ENCODE data around the gene SDC3. TPM values are rescaled to one million over a fixed set of nuclear protein-coding genes. Genes with fewer than 3 reads are reported as not detected.

Gene SDC3
- total and polyA plus RNA-seq, 2 of the 8 experiments (the other 6 are each of a cell fraction or from before 2014, with no cell fraction given) = 7.0 to 27.0 TPM

- no peak overlapping the region for H3K4me3 ChIP-seq (ENCODE audit: extremely low read depth in 1 of 4, insufficient read depth in 2 of 4, low read depth in 3 of 4, low read length in 4 of 4)
- H2BK120ac ChIP-seq (replicated peaks; ENCODE audit: low read depth, low read length) = no peak overlapping the region
- H2AK5ac ChIP-seq (ENCODE audit: low read depth, low read length) = no peak overlapping the region
- H3K18ac ChIP-seq (ENCODE audit: extremely low read depth, low read length) = no peak overlapping the region
- H3K23me2 ChIP-seq (ENCODE audit: low read depth, low read length) = no peaks in the 10 kb centered on the region
- H3K27me3 ChIP-seq (replicated peaks in 1 of 4; ENCODE audit: control insufficient read depth in 3 of 4, extremely low read depth in 1 of 4, insufficient read depth in 3 of 4, low read length in 3 of 4) = no peaks in the 10 kb centered on the region; a peak in 1 of 7 replicates
- no peak overlapping the region for H3K4me2 ChIP-seq (ENCODE audit: insufficient read depth in 1 of 2, low read depth in 2 of 2, low read length in 2 of 2)
- H3K27ac ChIP-seq (ENCODE audit: low read depth, low read length) = no peak overlapping the region
- no peaks in the 10 kb centered on the region for H3K79me2 ChIP-seq (ENCODE audit: control insufficient read depth in 1 of 2, insufficient read depth in 2 of 2, low read length in 2 of 2)
- peaks cover 6 to 21% (median 19%) of the 10 kb centered on the region in 4 experiments for H3K36me3 ChIP-seq (ENCODE audit: control insufficient read depth in 2 of 4, insufficient read depth in 4 of 4, low read length in 3 of 4)
- H3K4ac ChIP-seq (replicated peaks; ENCODE audit: insufficient read length, low read depth, low read length) = no peak overlapping the region
- DNase-seq (ENCODE audit: low read depth in 1 of 2, low spot score in 2 of 2) = no peak
- no peaks in the 10 kb centered on the region for H3K79me1 ChIP-seq (ENCODE audit: low read depth, low read length)
- no peak overlapping the region for H3K14ac ChIP-seq (ENCODE audit: insufficient read length)
- H2BK12ac ChIP-seq (ENCODE audit: low read depth, low read length) = no peak overlapping the region
- TF ChIP-seq ZNF274 (IDR thresholded peaks at IDR 0.05; ENCODE audit: borderline replicate concordance, extremely low read depth, low read length) (no peak), SUZ12 (IDR thresholded peaks at IDR 0.05; ENCODE audit: low read length) (no peak), RFX5 (IDR thresholded peaks at IDR 0.05; ENCODE audit: borderline replicate concordance, low read depth, low read length) (no peak), TAF1 (IDR thresholded peaks at IDR 0.05; ENCODE audit: low read depth, low read length) (no peak), KDM5A (IDR thresholded peaks at IDR 0.05; ENCODE audit: low read length) (no peak), POLR2A (IDR thresholded peaks at IDR 0.05; ENCODE audit: control extremely low read depth in 1 of 2, low read depth in 2 of 2, low read length in 2 of 2) (no peak), CTBP2 (IDR thresholded peaks at IDR 0.05; ENCODE audit: borderline replicate concordance, insufficient read depth, insufficient read length, low read length) (no peak), CEBPB (IDR thresholded peaks at IDR 0.05; ENCODE audit: low read depth, low read length) (no peak), KDM1A (IDR thresholded peaks at IDR 0.05; ENCODE audit: borderline replicate concordance, low read length) (no peak), POU5F1 (IDR thresholded peaks at IDR 0.05; ENCODE audit: low read depth, low read length) (no peak), E2F6 (IDR thresholded peaks at IDR 0.05) (no peak), BACH1 (IDR thresholded peaks at IDR 0.05; ENCODE audit: low read length) (no peak), TEAD4 (IDR thresholded peaks at IDR 0.05; ENCODE audit: low read depth, low read length) (no peak)
- H4K91ac ChIP-seq (replicated peaks; ENCODE audit: insufficient read length, low read length) = no peak overlapping the region
- ChIA-PET POLR2A (ENCODE audit: partially characterized antibody) (interaction anchor here (0.9 kb wide), 2 partner anchors 12 to 53 kb away, joined by 3 read pairs; no protein-coding TSS in a partner anchor), CTCF (ENCODE audit: partially characterized antibody) (interaction anchor here (0.5 to 3.4 kb wide), 4 partner anchors 37 to 149 kb away, joined by 3 to 28 read pairs (median 10); no protein-coding TSS in a partner anchor)
- no peak overlapping the region for H2BK20ac ChIP-seq (ENCODE audit: low read length)
- no peak overlapping the region for H2BK5ac ChIP-seq (ENCODE audit: low read depth, low read length)
- no peak overlapping the region for H2AFZ ChIP-seq (ENCODE audit: low read length)
- no peak for FAIRE-seq
- peaks cover 23 to 25% of the 10 kb centered on the region in 2 experiments for H3K9me3 ChIP-seq (ENCODE audit: insufficient read depth in 2 of 2, low read depth in 1 of 2, low read length in 1 of 2)
- no peak overlapping the region for H3K9ac ChIP-seq (replicated peaks in 1 of 4; ENCODE audit: extremely low read depth in 1 of 4, low read depth in 3 of 4, low read length in 3 of 4)
- H3K23ac ChIP-seq (ENCODE audit: insufficient read length) = no peak overlapping the region
- H2BK15ac ChIP-seq (ENCODE audit: low read length) = no peak overlapping the region
- no peak overlapping the region for H4K5ac ChIP-seq (ENCODE audit: insufficient read length, low read depth, low read length)
- no peak overlapping the region for H4K8ac ChIP-seq (ENCODE audit: extremely low read depth, insufficient read depth, low read length)
- peaks cover 0 to 8% (median 5%) of the 10 kb centered on the region in 4 experiments; a peak in 4 of 7 replicates for H3K4me1 ChIP-seq (replicated peaks in 1 of 4; ENCODE audit: control insufficient read depth in 3 of 4, insufficient read depth in 4 of 4, low read length in 3 of 4)
- H3K56ac ChIP-seq (replicated peaks; ENCODE audit: insufficient read length, low read depth, low read length) = no peak overlapping the region
- 92% methylated on average over 13 of the region's 13 CpGs; no CpG with 5 or more reads in 1 of the 2 experiments for WGBS, 2 experiments (ENCODE audit: extremely low coverage in 1 of 2, insufficient coverage in 1 of 2, insufficient read length in 1 of 2, insufficient replicate concordance in 2 of 2, low coverage in 1 of 2, low lambda C conversion rate in 2 of 2, missing lambda C conversion rate in 1 of 2)
- no peaks in the 10 kb centered on the region for H4K20me1 ChIP-seq (replicated peaks in 1 of 2; ENCODE audit: control insufficient read depth in 1 of 2, insufficient read depth in 2 of 2, low read length in 2 of 2)
Measured at GRCh38 chr1:30868833-30869435, 39.6 kb downstream of the SDC3 start.
